Choroid plexus epithelial cell (primary cell): ENCODE data around the gene STEAP4.
A peak's percentile ranks its signal among the peaks of the same experiment; 100 is the strongest.

Experiments used
- DNase-seq: peaks from one replicate; pipeline ENCODE4 v3.0.0-alpha.2; 2010; ENCODE audit warnings: low read depth
- H3K4me3 ChIP-seq: 2 replicates; pipeline ENCODE4 v1.5.1; 2011; ENCODE audit warnings: low read depth, mild to moderate bottlenecking, control low read depth, low read length, moderate library complexity
- CTCF ChIP-seq: conservative IDR thresholded peaks from 2 replicates; pipeline ENCODE4 v1.5.1; 2011; ENCODE audit warnings: low read depth, mild to moderate bottlenecking, control low read depth, inconsistent platforms, low read length, moderate library complexity

The STEAP4 gene

GRCh38 chr7:88329532-88330463 is 23.1 kb upstream of the STEAP4 start:
- TF ChIP-seq CTCF: no peak
- DNase-seq: no peak
- H3K4me3 ChIP-seq: no peak overlapping the region

- no peak for DNase-seq
These were observed 22.1 kb upstream of the STEAP4 start for GRCh38 chr7:88328787-88329186.

GRCh38 chr7:88324699-88325098 is 18.0 kb upstream of the STEAP4 start:
- no peak overlapping the region for H3K4me3 ChIP-seq
- no peak for TF ChIP-seq CTCF
- no peak for DNase-seq

More at GRCh38 chr7:88328787-88329186, 22.1 kb upstream of the STEAP4 start:
- H3K4me3 ChIP-seq: no peak overlapping the region
- TF ChIP-seq CTCF: no peak

GRCh38 chr7:88322151-88322550 is 15.5 kb upstream of the STEAP4 start:
- no peak overlapping the region for H3K4me3 ChIP-seq
- no peak for TF ChIP-seq CTCF
- DNase-seq: no peak

GRCh38 chr7:88321694-88322093 is 15.0 kb upstream of the STEAP4 start:
- H3K4me3 ChIP-seq: no peak overlapping the region
- TF ChIP-seq CTCF: no peak
- DNase-seq: no peak

- no peak overlapping the region for H3K4me3 ChIP-seq
- no peak for DNase-seq
- no peak for TF ChIP-seq CTCF
These were observed 11.5 kb upstream of the STEAP4 start for GRCh38 chr7:88318196-88318595.

GRCh38 chr7:88317422-88317821 is 10.7 kb upstream of the STEAP4 start:
- no peak overlapping the region for H3K4me3 ChIP-seq
- TF ChIP-seq CTCF: no peak

More at GRCh38 chr7:88317422-88317821, 10.7 kb upstream of the STEAP4 start:
- DNase-seq: peak; percentile 7
